RWPE2 (cell line): ENCODE measurements around the gene DGLUCY.

ENCODE experiments used
- ATAC-seq: fragments of 200-7000 bp; cut with Tn5 transposase; 3 replicates; pipeline ENCODE4 v1.9.1; 2021; ENCODE audit warnings: low read depth
- DNase-seq: peaks from one replicate; pipeline ENCODE4 v3.0.0-alpha.2; 2020; ENCODE audit warnings: low spot score
- H3K27ac ChIP-seq: fragments of 450-650 bp; 2 replicates; pipeline ENCODE4 v1.5.1; 2017; ENCODE audit warnings: mild to moderate bottlenecking; ENCODE audit not compliant: poor library complexity, severe bottlenecking
- H3K27me3 ChIP-seq: fragments of 250-450 bp; sonication (Bioruptor Pico); 2 replicates; pipeline ENCODE4 v1.5.1; 2021; ENCODE audit warnings: mild to moderate bottlenecking, moderate library complexity; ENCODE audit not compliant: insufficient read depth, poor library complexity, severe bottlenecking
- H3K36me3 ChIP-seq: fragments of 250-450 bp; sonication (Bioruptor Pico); 2 replicates; pipeline ENCODE4 v1.5.1; 2020; ENCODE audit warnings: low read depth, mild to moderate bottlenecking, moderate library complexity
- H3K4me1 ChIP-seq: fragments of 250-450 bp; sonication (Bioruptor Pico); 2 replicates; pipeline ENCODE4 v1.5.1; 2021; ENCODE audit warnings: mild to moderate bottlenecking, moderate library complexity; ENCODE audit not compliant: insufficient read depth, poor library complexity, severe bottlenecking
- H3K4me3 ChIP-seq: fragments of 250-450 bp; sonication (Bioruptor Pico); 2 replicates; pipeline ENCODE4 v1.5.1; 2021; ENCODE audit warnings: mild to moderate bottlenecking, moderate library complexity; ENCODE audit not compliant: severe bottlenecking
- H3K9me3 ChIP-seq: fragments of 250-450 bp; sonication (Bioruptor Pico); 2 replicates; pipeline ENCODE4 v1.5.1; 2021; ENCODE audit warnings: mild to moderate bottlenecking, moderate library complexity; ENCODE audit not compliant: severe bottlenecking
- TF ChIP-seq, protein P1 (sequence below): fragments of 450-650 bp; IDR thresholded peaks from one replicate; pipeline ENCODE4 v1.5.1; 2017; ENCODE audit warnings: mild to moderate bottlenecking, moderate library complexity; ENCODE audit not compliant: poor library complexity, severe bottlenecking

Gene DGLUCY

DNA sequence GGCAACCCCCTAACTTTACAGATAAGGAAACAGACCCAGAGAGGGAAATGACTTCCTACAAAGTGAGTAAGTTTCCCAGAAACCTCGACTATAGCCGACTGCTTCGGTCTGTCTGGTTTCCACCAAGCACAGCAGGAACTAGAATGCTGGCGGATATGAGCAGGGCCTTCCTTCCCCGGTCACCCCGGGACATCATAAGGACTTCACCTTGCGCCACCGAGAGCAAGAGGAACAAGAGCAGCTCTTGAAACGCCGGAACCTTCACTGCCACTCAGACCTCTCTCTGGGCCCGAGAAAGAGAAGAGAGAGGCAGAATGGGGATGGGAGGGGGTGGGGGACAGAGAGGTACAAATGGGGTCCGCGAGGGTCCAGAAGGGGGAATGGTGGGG lies 160.0 kb downstream of the DGLUCY start:
- H3K4me1 ChIP-seq: peaks cover 12% of the 10 kb centered on the region
- TF ChIP-seq, protein P1, sequence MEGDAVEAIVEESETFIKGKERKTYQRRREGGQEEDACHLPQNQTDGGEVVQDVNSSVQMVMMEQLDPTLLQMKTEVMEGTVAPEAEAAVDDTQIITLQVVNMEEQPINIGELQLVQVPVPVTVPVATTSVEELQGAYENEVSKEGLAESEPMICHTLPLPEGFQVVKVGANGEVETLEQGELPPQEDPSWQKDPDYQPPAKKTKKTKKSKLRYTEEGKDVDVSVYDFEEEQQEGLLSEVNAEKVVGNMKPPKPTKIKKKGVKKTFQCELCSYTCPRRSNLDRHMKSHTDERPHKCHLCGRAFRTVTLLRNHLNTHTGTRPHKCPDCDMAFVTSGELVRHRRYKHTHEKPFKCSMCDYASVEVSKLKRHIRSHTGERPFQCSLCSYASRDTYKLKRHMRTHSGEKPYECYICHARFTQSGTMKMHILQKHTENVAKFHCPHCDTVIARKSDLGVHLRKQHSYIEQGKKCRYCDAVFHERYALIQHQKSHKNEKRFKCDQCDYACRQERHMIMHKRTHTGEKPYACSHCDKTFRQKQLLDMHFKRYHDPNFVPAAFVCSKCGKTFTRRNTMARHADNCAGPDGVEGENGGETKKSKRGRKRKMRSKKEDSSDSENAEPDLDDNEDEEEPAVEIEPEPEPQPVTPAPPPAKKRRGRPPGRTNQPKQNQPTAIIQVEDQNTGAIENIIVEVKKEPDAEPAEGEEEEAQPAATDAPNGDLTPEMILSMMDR: no peak
- no peak overlapping the region for H3K27ac ChIP-seq
- DNase-seq: no peak
- ATAC-seq: no peak
- no peaks in the 10 kb centered on the region for H3K27me3 ChIP-seq
- no peaks in the 10 kb centered on the region for H3K9me3 ChIP-seq
- H3K36me3 ChIP-seq: peaks cover 48% of the 10 kb centered on the region
- H3K4me3 ChIP-seq: no peak overlapping the region

DNA sequence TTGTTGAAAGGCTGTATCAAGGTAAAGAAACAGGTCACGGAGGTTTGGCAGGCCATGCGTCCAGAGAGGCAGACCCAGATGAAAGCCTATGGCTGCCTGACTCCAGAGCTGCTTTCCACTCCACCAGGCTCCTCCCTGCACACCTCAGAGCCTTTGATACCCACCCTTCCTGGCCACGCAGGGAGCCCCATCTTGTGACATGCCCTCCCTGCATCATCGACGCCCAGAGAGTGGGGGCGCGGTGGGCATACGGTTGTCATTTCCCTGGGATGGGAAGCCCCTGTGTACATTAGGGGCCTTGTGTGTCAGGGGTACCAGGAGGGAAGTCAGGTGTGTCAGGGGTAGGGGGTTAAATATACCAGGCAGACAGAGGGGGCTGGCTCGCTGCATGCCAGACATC lies 160.9 kb downstream of the DGLUCY start:
- Histone ChIP-seq H3K27me3 (no peaks in the 10 kb centered on the region), H3K27ac (no peak overlapping the region), H3K9me3 (no peaks in the 10 kb centered on the region), H3K4me3 (no peak overlapping the region), H3K4me1 (peaks cover 12% of the 10 kb centered on the region), H3K36me3 (peaks cover 56% of the 10 kb centered on the region)
- TF ChIP-seq, protein P1: no peak
- DNase-seq (no peak), ATAC-seq (no peak)
